GM19025 (cell line): ENCODE results near the gene CDC42EP3.

Source experiments
- ATAC-seq: cut with Tn5 transposase; IDR thresholded peaks from one replicate; pipeline ENCODE4 v1.9.1; 2021; ENCODE audit warnings: mild to moderate bottlenecking, low read depth, moderate library complexity; ENCODE audit not compliant: unreplicated experiment

Gene CDC42EP3

GRCh38 chr2:37683921-37684780 lies 12.7 kb upstream of the CDC42EP3 start:
- ATAC-seq: no peak

GRCh38 chr2:37683241-37683640 lies 11.8 kb upstream of the CDC42EP3 start:
- ATAC-seq: no peak

GRCh38 chr2:37682473-37682872 lies 11.0 kb upstream of the CDC42EP3 start:
- no peak for ATAC-seq

- ATAC-seq: no peak
Observed at GRCh38 chr2:37681587-37681986, 10.1 kb upstream of the CDC42EP3 start.

GRCh38 chr2:37679072-37679695 lies 7.7 kb upstream of the CDC42EP3 start:
- ATAC-seq: no peak

GRCh38 chr2:37676274-37676673 lies 4.8 kb upstream of the CDC42EP3 start:
- ATAC-seq: no peak

- ATAC-seq: no peak
Observed at GRCh38 chr2:37674946-37675345, 3.5 kb upstream of the CDC42EP3 start.

- no peak for ATAC-seq
Observed at GRCh38 chr2:37672870-37673184, 1.4 kb upstream of the CDC42EP3 start.

GRCh38 chr2:37672104-37672869 lies 845 bp upstream of the CDC42EP3 start:
- peak; percentile 49 for ATAC-seq

- ATAC-seq: peak; percentile 3
Observed at GRCh38 chr2:37671816-37672103, 318 bp upstream of the CDC42EP3 start.

- no peak for ATAC-seq
Observed at GRCh38 chr2:37670378-37671008, 949 bp downstream of the CDC42EP3 start.

- ATAC-seq: no peak
Observed at GRCh38 chr2:37669446-37669845, 2.0 kb downstream of the CDC42EP3 start.

GRCh38 chr2:37667704-37668103 lies 3.7 kb downstream of the CDC42EP3 start:
- ATAC-seq: no peak

GRCh38 chr2:37666772-37667171 lies 4.7 kb downstream of the CDC42EP3 start:
- ATAC-seq: no peak

- no peak for ATAC-seq
Observed at GRCh38 chr2:37665604-37666362, 5.7 kb downstream of the CDC42EP3 start.

GRCh38 chr2:37665043-37665442 lies 6.4 kb downstream of the CDC42EP3 start:
- no peak for ATAC-seq

- ATAC-seq: no peak
Observed at GRCh38 chr2:37664231-37664643, 7.2 kb downstream of the CDC42EP3 start.

GRCh38 chr2:37663390-37663789 lies 8.1 kb downstream of the CDC42EP3 start:
- ATAC-seq: no peak

GRCh38 chr2:37659723-37660122 lies 11.7 kb downstream of the CDC42EP3 start:
- ATAC-seq: no peak

GRCh38 chr2:37658682-37659081 lies 12.8 kb downstream of the CDC42EP3 start:
- ATAC-seq: no peak
